Prostate gland (tissue), 2 donors: ENCODE results near the gene CPOX.

Source experiments
- CTCF ChIP-seq, 4 experiments: fragments of 200-600 bp in 2 of 4; fragments of 450-650 bp in 2 of 4; sonication (generic) in 2 of 4; IDR thresholded peaks; 1 replicate in 3 of 4; 2 replicates in 1 of 4; pipeline ENCODE4 v1.5.1; 2016 to 2019; ENCODE audit warnings: antibody characterized with exemption in 4 of 4, mild to moderate bottlenecking in 2 of 4, moderate library complexity in 2 of 4
- POLR2A ChIP-seq: fragments of 450-650 bp; IDR thresholded peaks from one replicate; pipeline ENCODE4 v1.6.1; 2016; ENCODE audit warnings: antibody characterized with exemption, mild to moderate bottlenecking
- POLR2AphosphoS5 ChIP-seq: sonication (generic); formaldehyde crosslinking; IDR thresholded peaks from one replicate; pipeline ENCODE4 v1.6.1; 2017; ENCODE audit warnings: antibody characterized with exemption

DNA sequence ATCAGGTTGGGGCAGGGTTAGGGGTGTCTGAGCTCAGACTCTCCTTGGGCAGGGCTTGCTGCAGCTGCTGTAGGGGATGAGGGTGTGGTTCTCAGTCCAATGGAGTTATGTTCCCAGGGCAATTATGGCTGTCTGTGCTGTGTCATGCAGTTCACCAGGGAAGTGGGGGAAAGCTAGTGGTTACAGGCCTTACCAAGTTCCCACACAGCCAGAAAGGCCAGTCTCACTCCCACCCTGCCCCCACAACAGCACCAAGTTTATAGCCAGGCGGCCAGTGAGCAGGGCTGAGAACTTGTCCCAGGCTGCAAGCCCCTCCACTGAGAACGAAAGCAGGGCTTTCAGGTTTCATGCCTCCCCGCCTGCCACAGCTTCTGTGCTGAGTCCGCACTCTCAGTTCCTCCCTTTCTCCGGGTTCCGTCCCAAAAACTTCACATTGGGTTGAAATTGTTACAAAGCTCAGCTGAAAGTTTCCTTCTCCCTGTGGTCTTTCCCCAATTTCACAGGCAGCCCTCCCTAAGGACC is 19.6 kb upstream of the CPOX start:
- TF ChIP-seq POLR2A (no peak), CTCF (IDR thresholded peaks at IDR 0.05) (no peak), POLR2AphosphoS5 (no peak)
